GM21825 (cell line): ENCODE data around the gene TRPC1.

ENCODE experiments used
- ATAC-seq: cut with Tn5 transposase; IDR thresholded peaks from one replicate; pipeline ENCODE4 v1.9.1; 2021; ENCODE audit warnings: mild to moderate bottlenecking, moderate library complexity; ENCODE audit not compliant: unreplicated experiment

The TRPC1 gene

DNA sequence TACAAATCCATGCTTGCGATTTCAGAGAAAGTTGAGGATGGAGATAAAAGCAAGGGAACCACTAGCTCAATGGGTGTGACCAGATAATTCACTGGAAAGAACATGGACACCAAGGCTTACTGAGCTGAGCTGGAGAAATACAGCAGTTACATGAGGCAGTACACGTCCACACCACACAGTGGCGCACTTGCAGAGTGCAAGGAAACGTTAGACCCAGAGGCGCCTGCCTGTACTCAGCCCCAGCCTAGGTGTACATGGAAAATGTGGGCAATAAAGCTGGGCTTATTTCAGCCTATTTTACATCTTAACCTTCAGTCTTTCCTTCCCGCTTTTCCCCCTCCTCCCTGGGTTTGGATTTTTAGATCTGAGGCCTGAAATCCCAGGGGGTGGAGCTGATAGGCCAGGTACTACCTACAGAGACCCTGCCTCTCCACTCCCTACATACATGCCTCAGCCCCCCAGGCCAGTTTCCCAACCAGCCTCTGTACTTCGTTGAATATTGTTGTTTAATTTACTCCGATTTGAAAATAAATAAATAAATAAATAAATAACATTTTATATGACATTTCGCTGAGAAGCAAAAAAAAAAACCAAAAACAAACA lies 105.0 kb downstream of the TRPC1 start:
- ATAC-seq, result peak; percentile 95

DNA sequence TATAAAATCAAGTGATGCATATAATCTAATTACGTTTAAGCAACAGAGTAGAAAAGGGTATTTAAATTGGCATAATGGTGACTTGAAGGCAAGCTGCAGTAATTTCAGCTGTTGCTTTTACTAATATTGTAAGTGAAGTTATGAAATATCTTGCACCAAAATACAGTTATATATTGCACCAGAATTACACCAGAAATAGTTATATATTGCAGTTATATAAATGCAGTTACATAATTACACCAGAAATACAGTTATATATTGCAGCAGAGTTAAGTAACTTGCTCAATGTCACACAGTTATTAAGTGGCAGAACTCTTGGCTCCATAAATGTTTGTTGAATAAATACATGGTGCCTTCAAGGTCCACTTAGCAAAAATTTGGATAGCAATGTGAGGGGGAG lies 113.7 kb downstream of the TRPC1 start:
- no peak for ATAC-seq

DNA sequence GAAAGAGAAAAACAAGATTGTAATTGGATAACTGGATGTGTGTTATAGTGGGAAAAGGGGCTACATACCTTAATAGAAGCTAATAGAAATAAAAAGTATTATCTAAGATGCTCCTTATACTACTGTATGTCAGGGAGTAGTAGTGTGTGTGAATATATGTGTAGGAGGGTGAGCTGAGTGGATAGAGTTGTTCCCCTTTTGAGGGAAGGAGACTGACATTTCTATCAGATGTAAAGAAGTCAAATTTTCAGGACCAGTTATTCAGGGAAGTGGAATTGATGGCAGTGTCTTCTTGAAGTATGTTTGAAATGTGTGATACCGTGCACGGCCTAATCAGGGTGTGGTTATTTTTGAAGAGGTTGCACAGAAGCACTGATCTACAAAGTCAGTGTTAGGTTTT lies 116.0 kb downstream of the TRPC1 start:
- ATAC-seq, result no peak

DNA sequence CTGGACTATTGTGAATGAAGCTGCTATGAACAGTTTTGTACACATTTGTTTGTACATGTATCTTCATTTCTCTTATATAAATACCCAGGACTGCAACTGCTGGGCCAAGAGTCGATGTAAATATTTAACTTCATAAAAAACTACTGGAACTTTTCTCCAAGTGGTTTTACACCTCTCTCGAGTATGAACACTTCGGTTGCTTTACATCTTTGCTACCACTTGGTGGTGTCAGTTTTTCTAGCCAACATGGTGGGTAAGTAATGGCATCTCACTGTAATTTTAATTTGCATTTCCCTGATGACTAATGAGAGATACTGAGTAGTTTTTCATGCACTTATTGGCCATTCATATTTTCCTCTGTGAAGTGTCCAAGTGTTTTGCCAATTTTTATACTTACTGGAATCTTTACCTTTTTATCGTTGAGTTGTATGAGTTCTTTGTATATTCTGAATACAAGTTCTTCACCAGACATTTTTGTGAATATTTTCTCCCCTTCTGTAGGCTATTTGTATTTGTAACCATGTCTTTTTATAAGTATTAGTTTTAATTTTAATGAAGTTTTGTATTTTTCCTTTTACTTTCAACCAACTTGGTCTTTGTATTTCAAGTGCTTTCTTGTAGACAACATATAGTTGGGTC lies 120.6 kb downstream of the TRPC1 start:
- ATAC-seq, result no peak

DNA sequence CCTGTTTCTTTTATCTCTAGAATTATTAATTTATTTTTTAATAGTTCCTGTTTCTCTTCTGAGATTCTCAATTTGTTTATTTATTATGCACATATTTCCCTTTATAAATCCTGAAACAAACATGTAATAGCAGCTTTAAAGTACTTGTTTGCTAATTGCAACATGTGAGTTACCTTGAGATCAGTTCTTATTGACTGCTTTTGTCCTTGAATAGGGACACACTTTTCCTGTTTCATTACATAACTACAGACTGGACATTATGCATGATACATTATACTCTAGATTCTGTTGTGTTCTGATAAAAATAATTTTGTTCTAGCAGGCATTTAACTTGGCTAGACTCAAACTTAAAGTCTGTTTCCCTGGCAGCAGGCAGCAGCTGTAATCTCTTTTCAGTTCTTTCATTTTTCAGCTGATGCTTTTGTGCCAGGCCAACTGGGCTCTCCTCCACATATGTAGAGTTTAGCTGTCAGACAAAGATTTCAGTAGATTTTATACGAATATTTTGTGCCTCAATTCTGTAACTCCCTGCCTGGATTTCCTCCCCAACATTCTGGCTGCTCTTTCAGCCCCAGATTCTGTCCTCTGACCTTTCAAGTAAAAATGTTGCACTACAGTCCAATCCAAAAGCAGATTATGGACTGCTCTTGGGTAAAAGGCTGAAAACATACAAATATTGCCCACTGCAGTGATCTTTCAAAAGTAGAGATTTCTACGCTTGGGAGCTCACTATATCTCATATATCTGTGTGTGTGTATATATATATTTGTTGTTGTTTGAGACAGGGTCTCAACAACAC lies 123.1 kb downstream of the TRPC1 start:
- ATAC-seq, result no peak

DNA sequence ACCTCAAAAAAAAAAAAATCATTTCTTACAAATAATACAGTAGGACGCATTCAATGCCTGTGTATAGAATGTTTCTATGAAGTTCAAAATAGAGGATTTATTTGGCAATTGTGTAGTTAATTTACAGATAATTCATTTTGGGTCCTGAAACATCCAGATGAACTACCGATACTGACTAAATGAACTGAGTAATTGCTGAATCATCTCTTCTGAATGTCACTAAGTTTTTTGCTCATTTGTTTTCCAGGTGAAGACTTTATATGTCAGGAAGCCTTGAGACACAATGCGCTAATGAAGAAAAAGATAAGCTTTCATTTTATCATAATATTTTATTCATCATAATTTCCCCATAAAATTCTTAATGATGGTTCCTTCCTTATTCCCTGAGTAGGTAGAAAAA lies 125.3 kb downstream of the TRPC1 start:
- no peak for ATAC-seq

DNA sequence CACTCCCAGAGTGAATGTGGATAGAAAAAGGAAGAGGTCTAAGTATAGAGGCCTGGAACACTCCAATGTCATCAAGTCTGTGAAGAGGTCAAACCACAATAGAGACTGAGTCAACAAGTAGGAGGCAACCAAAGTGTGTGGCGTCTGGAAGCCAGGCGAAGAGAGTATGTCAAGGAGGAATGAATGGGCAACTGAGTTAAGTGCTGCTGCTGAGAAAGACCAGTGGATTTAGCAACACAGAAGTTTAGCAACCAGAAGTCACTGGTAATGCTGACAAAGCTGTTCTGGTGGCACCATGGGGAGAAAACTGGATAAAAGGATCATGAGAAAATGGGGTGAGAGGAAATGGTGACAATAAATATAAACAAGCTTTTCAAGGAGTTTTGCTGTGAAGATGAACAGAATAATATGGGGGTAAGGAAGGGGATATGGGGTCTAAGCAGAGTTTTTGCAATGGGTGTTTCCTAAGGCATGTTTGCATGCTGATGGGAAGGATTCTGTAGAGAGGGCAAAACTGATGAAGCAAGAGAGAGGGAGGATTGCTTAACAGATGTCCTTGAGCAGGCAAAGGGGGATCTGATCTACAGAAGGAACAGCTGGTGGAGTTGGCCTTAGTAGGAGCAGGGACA lies 126.7 kb downstream of the TRPC1 start:
- no peak for ATAC-seq

DNA sequence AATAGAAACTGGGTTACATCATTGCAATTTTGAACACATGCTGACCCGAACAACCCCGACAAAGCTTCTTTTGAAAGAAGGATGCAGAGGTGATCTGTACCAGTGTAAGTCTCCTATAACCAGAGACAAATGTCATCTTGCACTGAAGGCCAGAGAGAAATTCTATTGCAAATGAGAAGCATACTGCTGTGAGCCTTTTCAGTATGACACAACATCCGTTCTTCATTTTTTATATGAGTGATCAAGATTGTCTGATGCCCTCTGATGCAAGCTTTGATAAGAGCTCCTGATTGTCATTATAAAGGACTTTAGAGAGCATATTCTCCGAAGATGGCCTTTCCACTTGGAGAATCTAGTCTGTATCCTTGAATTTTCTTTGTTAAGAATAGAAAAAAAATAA lies 128.2 kb downstream of the TRPC1 start:
- ATAC-seq, result no peak

DNA sequence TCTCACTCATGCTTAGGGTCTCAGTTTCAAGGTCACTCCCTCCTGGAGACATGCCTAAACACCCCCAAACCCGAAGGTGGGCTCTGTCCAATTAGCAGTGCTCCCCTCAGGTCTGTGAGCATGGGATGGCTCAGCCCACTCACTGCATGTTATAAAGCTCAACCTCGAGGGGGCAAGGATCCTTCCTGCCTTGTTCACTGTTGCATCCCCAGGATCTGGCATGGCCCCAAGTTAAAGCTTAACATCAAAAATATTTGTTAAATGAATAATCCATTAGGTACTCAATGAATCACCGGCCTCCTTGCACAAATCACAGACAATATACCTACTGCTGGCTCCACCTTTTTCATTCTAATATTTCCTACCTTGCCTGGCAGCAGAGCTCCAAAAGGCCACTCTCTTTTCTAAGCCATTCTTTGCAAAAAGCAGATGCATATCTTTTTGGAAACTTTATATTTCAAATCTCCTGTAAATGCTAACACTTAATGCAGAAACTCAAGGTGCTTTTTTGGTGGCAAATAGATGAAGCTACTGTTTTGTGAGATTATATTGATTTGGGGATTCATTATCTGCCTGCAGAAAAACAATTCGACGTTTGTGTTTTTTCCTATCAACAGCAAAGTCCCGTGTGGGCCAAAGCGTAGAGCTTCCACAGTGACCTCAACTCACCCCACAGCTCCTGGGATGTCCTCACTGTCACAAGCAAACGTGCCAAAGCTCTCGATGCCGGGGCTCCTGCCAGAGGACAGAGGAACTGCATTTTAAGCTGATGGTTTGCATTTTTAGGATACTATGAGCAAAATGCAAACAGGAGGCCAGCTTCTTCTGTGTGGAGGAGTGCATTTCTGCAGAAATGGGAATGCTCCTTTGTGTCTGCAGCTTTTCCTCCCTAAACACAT lies 129.7 kb downstream of the TRPC1 start:
- no peak for ATAC-seq

DNA sequence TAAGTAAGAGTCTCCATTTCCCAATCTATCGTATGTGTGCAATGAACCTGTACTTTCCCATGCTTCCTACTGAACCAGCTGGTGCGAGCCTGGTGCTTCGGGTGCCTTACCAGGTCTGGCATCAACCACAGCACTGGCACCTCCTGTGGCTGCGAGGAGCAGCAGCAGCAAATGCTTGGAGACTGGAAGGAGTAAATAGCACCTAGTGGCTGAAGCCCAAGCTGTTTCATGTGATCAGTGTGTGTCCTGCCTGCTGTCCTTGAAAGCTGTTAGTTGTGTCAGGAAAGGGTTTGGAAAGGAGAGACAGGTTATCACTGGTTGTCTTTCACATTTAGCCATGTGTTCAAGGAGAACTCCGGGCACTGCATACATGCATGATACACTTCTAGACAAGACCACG lies 133.2 kb downstream of the TRPC1 start:
- ATAC-seq, result no peak
